NT2/D1 (cell line): Measurements from ENCODE around the gene CCDC78.
A peak's percentile ranks its signal among the peaks of the same experiment; 100 is the strongest.
"Not testable (repeated sequence)": the region's sequence is repeated elsewhere in the genome, so short reads cannot be mapped to it uniquely, and the experiment has no call there.

ENCODE experiments used
- DNase-seq: peaks from one replicate; pipeline ENCODE4 v3.0.0-alpha.2; 2011; ENCODE audit warnings: low read depth, low spot score
- H3K27me3 ChIP-seq: 2 replicates; pipeline ENCODE4 v1.6.0; 2011; ENCODE audit warnings: mild to moderate bottlenecking; ENCODE audit not compliant: insufficient read length, insufficient read depth
- H3K36me3 ChIP-seq: 2 replicates; pipeline ENCODE4 v1.6.1; 2011; ENCODE audit warnings: mild to moderate bottlenecking, low read length, mixed read lengths; ENCODE audit not compliant: insufficient read depth, insufficient read length
- H3K4me1 ChIP-seq: 2 replicates; pipeline ENCODE4 v1.5.1; 2011; ENCODE audit not compliant: insufficient read depth, insufficient read length
- H3K4me3 ChIP-seq: 2 replicates; pipeline ENCODE4 v1.5.1; 2011; ENCODE audit warnings: low read depth; ENCODE audit not compliant: insufficient read length
- H3K9ac ChIP-seq: 2 replicates; pipeline ENCODE4 v1.6.0; 2011; ENCODE audit warnings: low read depth; ENCODE audit not compliant: insufficient read length
- H3K9me3 ChIP-seq: 2 replicates; pipeline ENCODE4 v1.5.1; 2011; ENCODE audit warnings: mild to moderate bottlenecking, low read length; ENCODE audit not compliant: insufficient read depth
- SUZ12 ChIP-seq: IDR thresholded peaks from 2 replicates; pipeline ENCODE4 v1.6.1; 2011; ENCODE audit not compliant: insufficient read length, insufficient read depth; ENCODE audit errors: extremely low read depth
- YY1 ChIP-seq: IDR thresholded peaks from 2 replicates; pipeline ENCODE4 v1.6.1; 2011; ENCODE audit not compliant: insufficient read length, insufficient read depth
- ZNF274 ChIP-seq: IDR thresholded peaks from 2 replicates; pipeline ENCODE4 v1.6.1; 2011; ENCODE audit warnings: mild to moderate bottlenecking, low read depth, low read length

CCDC78 gene

DNA sequence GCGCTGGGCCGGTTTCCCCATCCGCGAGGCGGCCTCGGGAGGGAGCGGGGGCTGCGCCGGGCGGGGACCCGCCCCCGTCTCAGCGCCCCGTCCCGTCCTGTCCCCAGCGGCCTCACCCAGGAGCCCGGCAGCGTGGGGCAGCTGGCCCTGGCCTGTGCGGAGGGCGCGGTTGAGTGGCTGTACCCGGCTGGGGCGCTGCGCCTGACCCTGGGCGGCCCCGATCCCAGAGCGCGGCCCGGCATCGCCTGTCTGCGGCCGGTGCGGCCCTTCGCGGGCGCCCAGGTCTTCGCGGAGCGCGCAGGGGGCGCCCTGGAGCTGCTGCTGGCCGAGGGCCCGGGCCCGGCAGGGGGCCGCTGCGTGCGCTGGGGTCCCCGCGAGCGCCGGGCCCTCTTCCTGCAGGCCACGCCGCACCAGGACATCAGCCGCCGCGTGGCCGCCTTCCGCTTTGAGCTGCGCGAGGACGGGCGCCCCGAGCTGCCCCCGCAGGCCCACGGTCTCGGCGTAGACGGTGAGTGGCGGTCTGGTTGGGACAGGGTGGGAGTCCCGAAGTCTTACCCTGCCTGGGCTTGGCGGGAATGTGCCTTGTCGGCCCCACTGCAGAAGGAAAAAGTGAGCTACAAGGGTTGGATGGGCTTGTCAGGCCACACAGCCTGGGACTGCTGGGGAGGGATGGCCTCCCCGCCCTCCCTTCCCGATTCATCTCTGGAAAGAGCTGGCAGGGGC, 10.6 kb downstream of the CCDC78 start:
- TF ChIP-seq ZNF274, result no peak
- TF ChIP-seq SUZ12, result no peak
- TF ChIP-seq YY1, result no peak
- H3K36me3 ChIP-seq, result peaks cover 2% of the 10 kb centered on the region
- peak overlapping the region; percentile 76 for H3K4me3 ChIP-seq
- H3K9me3 ChIP-seq, result no peaks in the 10 kb centered on the region
- H3K27me3 ChIP-seq, result peaks cover 10% of the 10 kb centered on the region
- no peak for DNase-seq
- peak overlapping the region; percentile 90 for H3K9ac ChIP-seq
- peaks cover 56% of the 10 kb centered on the region for H3K4me1 ChIP-seq

GRCh38 chr16:714558-715476, 11.4 kb downstream of the CCDC78 start, which contains the start of gene METRN:
Gene METRN (plus strand): TSS chr16:715118. CDS start chr16:715290, 172 bp downstream.
- TF ChIP-seq ZNF274 (no peak), SUZ12 (no peak), YY1 (no peak)
- peak within 1 kb of the TSS; percentile 90 for H3K9ac ChIP-seq
- peak; percentile 77 for DNase-seq

DNA sequence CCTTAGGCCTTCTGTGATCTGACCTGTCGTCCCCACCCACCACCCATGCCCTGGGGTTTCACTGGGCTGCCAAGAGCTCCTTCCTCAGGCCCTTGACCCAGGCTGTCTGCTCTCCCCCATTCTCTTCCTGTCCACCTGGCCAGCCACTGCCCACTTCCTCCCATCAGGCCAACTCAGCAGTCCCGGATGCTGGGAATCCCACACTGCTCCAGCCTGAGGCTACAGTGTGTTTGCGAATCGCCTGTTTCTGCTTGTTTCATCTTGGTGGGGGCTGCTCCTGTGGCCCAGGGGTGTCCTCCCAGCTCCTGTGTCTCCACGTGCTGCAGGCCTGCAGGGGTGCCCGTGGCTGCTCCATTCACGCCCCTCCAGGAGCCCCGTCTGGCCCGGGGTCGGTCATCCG, 12.2 kb downstream of the CCDC78 start:
- no peak for DNase-seq
- H3K36me3 ChIP-seq, result peaks cover under 1% of the 10 kb centered on the region
- H3K9ac ChIP-seq, result peak overlapping the region; percentile 74
- no peaks in the 10 kb centered on the region for H3K9me3 ChIP-seq
- peaks cover 25% of the 10 kb centered on the region for H3K27me3 ChIP-seq
- peak overlapping the region; percentile 21 for H3K4me3 ChIP-seq
- peaks cover 54% of the 10 kb centered on the region for H3K4me1 ChIP-seq
- TF ChIP-seq SUZ12, result no peak
- no peak for TF ChIP-seq YY1
- TF ChIP-seq ZNF274, result no peak

More at GRCh38 chr16:714558-715476, 11.4 kb downstream of the CCDC78 start, which contains the start of gene METRN:
- Histone ChIP-seq H3K4me1 (peaks cover 59% of the 10 kb centered on the region), H3K9me3 (no peaks in the 10 kb centered on the region), H3K4me3 (peak within 1 kb of the TSS; percentile 76), H3K27me3 (peaks cover 18% of the 10 kb centered on the region), H3K36me3 (peaks cover 2% of the 10 kb centered on the region)

- not testable (repeated sequence) for H3K9me3 ChIP-seq, H3K4me3 ChIP-seq, H3K9ac ChIP-seq, H3K36me3 ChIP-seq
- peak; percentile 94 for DNase-seq
- peaks cover 45% of the 10 kb centered on the region for H3K4me1 ChIP-seq
- H3K27me3 ChIP-seq, result peaks cover 38% of the 10 kb centered on the region
These were observed 13.4 kb downstream of the CCDC78 start for GRCh38 chr16:712740-713250.

DNA sequence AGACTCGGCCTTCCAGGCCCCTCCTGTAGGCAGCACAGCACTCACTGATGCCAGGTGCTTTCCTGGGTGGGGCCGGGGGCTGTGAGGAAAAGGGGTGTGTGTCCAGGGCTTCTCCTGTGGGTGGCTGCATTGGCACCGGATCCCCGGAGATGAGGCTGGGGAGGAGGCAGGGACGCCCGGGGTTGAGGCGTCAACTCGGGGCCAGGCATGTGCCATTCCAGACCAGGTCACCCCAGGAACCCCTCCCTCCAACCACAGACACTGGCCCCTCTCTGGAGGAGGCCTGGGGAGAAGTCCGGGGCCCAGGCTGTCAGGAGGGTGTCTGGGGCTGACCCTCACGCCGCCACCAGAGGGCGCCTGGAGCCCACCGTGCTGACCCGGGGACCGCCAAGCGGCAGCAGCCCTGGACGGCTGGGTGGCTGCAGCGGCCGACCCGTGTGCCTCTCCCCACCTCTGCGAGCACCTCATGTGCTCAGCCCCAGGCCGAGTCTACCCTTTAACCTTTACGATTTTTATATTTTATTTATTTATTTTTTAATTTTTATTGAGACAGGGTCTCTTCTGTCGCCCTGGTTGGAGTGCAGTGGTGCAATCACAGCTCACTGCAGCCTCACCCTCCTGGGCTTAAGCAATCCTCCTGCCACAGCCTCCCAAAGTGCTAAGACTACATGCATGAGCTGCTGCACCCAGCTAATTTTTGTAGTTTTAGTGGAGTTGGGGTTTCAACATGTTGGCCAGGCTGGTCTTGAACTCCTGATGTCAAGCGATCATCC, 14.5 kb downstream of the CCDC78 start:
- peak; percentile 70 for DNase-seq
- no peak for TF ChIP-seq YY1
- no peak for TF ChIP-seq ZNF274
- TF ChIP-seq SUZ12, result no peak
- Histone ChIP-seq H3K9ac (peak overlapping the region; percentile 23), H3K27me3 (peaks cover 49% of the 10 kb centered on the region), H3K9me3 (no peaks in the 10 kb centered on the region), H3K36me3 (no peaks in the 10 kb centered on the region), H3K4me1 (peaks cover 39% of the 10 kb centered on the region), H3K4me3 (no peak overlapping the region)

DNA sequence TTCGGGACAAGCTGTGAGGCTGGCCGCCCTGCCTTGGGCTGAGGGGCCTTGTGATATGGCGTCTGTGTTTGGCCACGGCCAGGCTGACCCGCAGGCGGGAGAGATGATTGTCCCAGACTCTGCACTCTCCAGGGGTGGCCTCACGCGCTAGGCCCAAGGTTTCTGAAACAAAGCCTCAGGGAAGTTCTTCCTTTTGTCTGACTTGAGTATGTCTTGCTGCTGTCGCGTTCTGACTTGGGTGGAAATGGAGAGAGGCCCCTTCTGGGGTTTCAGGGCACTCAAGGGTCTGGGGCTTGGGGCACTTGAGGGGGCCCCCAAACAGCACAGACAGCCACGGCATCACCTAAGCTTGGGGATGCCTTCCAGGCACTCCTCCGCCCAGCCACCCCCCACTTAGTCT, 15.2 kb downstream of the CCDC78 start:
- DNase-seq, result no peak
- Histone ChIP-seq H3K4me1 (peaks cover 38% of the 10 kb centered on the region), H3K9ac (peak overlapping the region; percentile 50), H3K36me3 (no peaks in the 10 kb centered on the region), H3K27me3 (peaks cover 55% of the 10 kb centered on the region), H3K9me3 (no peaks in the 10 kb centered on the region), H3K4me3 (no peak overlapping the region)
- TF ChIP-seq ZNF274 (no peak), YY1 (no peak), SUZ12 (no peak)
